Measurements from ENCODE around the gene JAKMIP1.

JAKMIP1 gene

DNA sequence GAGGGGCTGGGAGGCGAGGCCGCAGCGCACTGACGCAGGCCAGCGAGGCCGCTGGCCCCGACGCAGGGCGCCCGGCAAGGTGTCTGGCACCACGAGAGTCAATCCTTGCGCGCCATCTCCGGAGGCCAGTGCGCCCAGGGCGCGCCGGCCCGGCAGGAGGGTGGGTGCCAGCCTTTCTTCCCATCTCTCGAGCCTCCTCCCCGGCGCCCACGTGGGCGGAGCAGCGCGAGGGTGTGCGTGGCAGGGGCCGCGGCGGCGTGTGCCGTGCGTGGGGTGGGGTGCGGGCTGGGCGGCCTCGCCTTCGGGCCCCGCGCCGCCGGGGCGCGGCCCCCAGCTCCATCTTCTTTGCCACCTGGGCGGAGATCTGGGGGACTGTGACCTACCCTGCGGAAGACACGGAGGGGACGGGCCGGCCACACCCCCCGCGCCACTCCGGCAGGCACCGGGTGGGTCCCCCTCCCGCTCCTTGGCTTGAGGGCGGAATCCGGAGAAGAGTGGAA, 877 bp downstream of the JAKMIP1 start:
- peak; percentile 40 for DNase-seq

DNA sequence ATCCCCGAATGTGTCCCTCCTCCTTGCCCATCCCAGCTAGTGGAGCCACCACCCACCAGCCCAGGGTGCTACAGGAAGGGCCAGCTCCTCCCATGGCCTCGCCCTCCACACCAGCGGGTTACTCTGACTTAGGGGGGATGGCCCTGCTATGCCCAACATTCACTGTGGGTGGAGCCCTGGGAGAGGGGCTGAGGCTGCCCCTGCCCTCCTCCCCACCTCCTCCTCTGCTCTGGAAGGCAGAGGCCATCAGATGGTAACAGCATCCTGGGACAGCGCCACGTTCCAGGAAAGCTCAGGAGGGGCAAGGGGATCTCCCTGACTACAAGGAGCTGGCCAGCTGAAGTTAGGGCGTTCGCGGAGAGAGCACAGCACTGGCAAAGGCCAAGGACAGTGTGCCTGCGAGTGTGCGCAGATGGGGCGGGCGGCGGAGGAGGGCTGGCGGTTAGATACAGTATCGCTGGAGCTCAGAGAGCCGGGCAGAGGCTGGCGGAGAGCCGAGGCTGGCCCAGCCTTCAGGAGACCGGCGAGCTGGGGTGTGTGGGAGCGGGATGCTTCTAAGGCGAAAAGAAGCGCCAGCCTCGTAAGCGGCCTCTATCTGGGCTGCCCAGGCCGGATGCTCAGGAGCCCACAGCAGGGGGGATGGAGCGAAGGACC, 1.5 kb downstream of the JAKMIP1 start:
- peak; percentile 30 for DNase-seq

DNA sequence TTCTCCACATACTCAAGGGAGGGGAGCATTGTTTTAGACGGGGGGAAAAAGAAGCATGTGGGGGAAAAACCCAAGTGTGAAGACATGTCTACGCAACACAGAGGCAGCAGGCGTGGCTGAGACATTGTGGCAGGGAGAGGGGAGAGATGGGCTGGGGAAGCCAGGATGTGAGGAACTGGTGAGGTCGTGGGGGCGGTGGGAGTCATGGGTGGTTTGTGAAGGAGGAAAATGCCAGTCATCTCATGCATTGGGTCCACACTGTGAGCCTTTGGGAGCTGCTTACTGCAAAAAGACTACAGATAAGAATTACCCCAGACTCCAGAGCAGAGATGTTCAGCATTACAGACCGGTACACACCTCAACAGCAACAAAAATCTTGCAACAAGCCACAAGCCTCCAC, 2.1 kb downstream of the JAKMIP1 start:
- peak; percentile 58 for DNase-seq

DNA sequence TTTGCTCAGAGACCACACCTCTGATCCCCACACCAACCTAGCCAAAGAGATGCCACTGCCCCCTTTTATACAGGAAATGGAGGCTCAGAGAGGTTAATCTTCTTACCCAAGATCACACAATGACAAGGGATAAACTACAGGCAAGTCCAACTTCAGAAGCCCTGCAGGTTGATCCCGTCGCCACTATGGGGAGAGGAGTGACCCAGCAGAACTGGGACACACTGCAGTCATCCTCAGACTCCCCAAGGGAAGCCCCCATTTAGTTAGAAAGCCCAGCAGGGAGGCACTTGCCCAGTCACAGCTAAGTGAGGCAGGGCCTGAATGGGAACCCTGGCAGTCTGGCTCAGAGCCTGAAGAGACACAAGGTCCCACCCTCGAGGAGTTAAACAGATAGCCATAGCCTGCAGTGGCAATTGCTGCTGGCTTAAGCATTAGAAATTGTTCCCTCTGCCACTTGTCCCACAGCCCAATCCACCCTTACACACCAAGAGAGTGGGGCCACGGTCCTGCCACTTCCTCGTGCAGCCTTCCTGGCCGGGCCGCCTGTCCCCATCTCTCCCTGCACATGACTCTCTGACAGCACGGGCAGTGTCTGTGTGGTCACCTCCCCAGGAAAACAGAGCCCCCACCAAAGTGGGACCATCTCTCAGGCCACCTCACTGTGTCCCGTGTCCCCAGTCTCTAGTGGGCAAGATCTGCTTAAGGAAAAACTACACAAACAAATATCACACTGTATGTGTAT, 2.7 kb downstream of the JAKMIP1 start:
- DNase-seq: no peak

DNA sequence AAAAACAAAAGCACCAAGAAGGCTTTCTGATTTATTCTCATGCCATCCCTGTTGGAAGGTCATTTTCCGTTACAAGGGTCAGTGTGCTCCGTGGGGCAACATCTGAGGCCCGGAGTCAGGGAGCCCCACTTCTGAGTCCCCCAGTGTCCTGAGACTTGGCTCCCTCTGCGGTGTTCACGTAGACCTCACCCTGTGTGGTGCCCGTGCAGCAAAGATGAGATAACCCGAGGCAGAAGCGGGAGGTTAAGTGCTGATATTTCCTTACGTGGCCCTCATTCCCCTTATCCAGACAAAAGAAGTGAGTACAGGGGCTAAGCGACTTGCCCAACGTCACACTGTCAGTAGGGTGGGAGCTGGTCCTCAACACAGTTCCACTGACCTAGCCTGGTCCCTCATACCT, 3.5 kb downstream of the JAKMIP1 start:
- no peak for DNase-seq

DNA sequence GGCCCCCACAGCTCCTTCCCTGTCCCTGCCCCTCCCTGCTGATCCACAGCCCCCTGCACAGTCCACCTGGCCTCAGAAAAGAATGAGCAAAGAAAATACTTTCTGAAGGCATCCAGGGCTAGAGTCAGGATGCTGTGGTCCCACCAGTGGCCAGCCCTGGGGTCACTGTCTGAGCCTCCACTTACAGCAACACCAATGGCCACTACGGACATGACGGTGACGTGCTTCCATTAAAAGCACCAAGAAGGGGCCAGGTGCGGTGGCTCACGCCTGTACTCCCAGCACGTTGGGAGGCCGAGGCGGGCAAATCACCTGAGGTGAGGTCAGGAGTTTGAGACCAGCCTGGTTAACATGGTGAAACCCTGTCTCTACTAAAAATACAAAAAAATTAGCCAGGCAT, 4.0 kb downstream of the JAKMIP1 start:
- DNase-seq: no peak

DNA sequence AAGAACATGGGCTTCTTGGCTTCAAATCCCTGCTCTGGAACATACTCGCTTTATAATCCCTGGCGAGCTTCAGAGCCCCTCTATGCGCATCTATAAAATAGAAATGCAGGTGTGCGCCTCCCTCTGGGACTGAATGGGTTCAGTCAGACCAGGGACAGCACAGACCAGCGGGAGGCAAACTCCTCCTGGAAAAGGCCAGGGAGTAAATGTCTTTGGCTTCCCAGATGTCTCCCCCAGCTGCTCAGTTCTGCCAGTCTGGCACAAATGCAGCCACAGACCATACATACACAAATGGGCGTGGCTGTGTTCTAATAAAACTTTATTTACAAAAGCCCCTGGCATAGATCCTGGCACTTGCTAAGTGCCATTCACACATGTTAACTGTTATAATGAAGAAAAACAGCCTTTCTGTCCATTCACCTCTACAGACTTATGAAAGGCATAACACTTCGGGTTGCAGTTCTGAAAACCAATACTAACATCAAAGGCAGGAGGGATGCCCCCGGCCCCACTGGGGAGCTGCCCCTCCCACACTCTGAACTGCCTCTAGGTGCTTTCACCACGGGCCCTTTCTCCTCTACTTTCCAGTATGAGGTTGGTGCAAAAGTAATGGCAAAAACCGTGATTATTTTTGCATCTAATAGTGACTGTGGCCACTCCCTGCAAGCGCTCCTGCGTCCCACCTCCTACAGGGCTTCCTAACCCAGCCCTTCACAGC, 4.6 kb downstream of the JAKMIP1 start:
- DNase-seq: no peak

DNA sequence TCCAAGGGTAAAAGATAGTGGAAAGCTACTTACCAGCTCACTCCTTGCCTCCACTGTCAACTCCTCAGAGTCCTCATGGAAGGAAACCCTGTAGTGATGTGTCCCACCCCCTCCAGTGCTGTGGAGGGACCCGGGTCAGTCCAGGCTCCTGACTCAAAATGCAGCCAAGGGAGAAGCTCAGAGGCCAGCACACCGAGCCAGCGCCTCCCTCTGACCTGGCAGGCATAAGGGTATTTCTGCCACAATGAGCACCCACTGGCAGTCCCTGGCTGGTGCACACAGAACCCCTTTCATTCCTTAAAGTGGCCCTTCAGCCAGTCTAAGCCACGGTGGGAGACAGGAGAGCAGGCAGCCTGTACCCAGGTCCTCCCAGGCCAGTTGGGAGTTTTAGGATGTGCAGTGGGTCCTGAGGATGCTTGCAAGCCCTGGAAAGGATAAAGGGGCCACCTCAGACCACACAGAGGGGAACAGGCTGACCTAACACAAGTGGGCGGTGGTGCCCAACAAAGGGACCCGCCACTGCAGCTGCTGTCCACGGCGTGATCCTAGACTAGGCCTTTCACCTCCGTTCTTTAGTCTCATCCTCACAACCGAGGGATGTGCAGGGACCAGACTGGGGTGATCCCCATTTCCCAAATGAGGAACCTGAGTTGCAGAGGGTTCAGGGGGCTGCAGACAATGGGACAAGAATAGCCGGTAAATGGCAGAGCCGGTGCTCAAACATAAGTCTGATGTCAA, 5.7 kb downstream of the JAKMIP1 start:
- DNase-seq: no peak

DNA sequence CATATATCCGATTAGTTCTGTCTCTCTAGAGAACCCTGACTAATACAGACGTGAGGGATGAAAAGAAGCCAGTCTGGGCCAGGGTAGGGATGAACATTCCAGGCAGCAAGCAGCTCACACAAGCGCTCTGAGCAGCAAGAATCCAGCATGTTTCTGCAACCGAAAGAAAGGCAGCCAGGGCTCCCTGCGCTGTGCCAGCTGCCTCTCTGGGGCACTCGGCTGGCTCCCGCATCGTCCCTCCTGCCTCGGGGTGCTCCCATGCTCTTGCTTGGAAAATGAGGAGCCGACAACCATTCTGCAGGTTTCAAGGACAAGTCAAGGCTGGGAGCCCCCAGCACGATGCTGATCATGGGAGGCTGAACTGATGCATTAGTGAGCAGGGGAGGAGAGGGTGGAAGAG, 7.0 kb downstream of the JAKMIP1 start:
- DNase-seq: no peak

DNA sequence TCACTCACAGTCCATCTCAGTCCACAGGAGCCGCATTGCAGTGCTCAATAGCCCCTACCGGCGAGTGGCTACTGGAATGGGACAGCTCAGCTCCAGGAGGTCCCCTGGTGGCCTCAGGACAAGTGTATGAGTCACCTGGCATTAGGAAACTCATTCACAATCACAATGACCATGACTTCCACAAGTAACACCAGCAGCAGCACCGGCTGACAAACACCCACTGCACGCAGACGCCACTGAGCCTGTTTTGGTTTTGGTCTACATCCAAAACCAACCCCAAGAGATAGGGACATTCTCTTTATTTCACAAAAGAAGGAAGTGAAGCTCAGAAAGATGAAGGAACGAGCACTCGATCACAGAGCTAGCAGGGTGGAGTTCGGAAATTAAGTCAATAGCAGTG, 8.1 kb downstream of the JAKMIP1 start:
- DNase-seq: no peak

DNA sequence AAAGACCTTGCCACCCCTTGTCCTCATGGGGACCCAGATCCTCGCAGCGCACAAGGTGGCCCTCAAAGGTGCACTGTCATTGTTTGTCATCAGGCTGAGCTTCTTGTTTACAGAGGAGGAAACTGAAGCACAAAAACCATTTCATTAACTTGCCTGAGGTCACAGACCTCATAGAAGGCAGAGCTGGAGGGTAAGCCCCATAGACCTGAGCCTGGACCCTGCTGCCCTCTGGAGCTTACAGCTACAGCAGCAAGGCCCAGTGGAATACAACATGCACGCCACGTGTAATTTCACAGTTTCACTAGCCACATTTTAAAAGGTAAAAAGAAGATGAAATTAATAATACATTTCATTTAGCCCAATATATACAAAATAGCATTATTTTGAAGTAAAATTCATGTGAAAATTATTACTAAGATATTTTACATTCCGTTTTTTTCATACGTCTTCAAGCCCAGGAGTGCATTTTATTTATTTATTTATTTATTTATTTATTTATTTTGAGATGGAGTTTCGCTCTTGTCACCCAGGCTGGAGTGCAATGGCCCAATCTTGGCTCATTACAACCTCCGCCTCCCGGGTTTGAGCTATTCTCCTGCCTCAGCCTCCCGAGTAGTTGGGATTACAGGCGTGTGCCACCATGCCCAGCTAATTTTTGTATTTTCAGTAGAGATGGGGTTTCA, 8.8 kb downstream of the JAKMIP1 start:
- no peak for DNase-seq

DNA sequence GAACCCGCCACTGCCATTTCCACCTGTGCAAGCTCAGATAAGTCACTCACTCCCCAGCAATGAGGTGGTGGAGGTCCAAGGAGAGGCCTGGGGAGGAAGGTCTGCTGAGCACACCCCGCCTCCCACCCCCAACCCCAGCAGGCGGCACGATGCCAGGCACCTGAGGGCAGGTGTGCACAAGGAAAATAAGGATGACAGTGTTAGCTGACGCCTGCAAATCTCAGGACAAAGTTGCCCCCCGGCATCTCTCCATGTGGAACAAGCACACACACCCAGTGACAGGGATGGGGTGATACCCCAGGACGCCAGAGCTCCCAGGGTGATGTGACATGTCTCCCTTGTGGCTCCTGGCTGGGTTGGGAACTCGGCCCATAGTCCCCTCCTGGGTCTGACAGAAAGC, 9.9 kb downstream of the JAKMIP1 start:
- DNase-seq: no peak

DNA sequence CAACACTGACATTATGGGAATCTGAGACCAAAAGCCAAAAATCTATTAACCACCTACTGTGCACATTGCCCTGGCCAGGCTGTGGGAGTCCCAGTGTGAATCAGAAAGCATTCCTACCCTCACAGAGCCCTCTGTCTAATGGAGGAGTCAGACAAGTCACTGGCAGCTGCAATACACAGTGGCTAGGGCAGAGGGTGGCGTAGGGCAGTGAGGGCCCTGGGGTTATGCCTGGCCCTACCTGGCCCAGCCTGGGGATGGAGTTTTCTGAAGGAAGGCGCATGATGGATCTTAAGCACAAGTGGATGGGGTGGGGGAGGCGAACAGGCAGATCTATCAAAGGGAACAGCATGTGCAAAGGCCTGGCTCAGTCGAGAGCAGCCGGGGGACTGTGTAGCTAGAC, 10.8 kb downstream of the JAKMIP1 start:
- no peak for DNase-seq

DNA sequence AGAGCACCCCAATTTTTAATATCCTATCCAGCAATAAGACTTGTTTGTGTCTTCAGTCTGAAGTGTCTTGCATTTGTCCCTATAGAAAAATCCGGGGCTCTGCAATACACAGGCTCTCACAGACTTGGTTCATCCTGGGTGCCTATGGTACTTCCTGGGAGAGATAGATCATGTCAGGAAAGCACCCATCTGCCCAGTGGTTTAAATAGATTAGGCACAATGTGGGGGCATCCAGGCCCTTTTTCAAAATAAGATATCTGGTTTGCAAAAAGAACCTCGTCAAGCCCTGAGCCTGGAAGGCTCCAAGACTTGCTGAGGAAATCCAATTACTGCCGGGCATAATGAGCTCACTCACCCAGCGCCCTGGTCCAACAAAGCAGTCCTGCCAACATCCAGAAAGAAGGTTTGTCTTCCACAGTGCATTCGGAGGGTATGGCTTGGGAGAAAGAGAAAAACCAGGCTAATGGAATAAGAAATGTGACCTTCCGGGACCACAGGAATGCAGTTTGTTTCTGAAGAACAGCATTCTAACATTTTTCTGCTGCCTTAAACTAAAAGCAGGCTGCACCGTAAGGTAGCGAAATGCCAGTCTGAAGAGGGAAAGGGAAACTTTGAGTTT, 11.6 kb downstream of the JAKMIP1 start:
- DNase-seq: no peak

DNA sequence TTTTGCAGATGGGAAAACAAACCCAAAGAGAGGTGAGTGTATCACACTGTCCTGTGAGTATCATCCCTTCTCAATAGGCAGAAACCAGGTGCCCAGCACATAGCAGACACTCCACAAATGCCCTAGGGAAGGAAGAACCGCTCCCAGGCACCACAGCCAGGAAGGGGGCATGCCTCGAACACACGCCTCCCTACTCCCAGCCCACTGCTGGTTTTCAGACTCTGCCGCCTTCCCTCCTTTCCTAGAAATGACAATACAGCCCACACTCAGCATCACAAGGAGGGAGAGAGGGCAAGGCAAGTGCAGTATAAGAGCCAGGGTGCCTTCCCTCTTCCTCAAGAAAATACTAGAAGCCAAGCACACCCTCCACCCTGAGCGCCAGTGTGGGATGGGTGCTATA, 16.2 kb downstream of the JAKMIP1 start:
- no peak for DNase-seq

DNA sequence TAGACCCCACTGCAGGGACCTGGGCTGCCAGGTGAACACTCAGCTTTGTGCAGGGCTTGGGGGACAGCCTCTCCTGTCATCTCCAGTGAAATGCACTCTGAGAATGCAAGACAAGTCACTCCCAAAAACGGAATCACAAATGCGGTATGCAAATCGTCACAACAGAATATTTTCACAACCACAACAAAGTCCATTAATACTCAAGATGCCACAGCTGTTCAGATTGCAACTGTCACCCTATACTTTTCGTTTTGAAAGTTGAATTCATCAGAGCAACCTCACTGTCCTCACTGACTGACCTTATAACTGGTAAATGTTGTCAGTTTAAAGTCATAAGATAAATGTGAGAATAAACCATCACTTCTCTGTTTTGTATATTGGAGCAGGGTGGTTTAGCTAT, 16.6 kb downstream of the JAKMIP1 start:
- no peak for DNase-seq

DNA sequence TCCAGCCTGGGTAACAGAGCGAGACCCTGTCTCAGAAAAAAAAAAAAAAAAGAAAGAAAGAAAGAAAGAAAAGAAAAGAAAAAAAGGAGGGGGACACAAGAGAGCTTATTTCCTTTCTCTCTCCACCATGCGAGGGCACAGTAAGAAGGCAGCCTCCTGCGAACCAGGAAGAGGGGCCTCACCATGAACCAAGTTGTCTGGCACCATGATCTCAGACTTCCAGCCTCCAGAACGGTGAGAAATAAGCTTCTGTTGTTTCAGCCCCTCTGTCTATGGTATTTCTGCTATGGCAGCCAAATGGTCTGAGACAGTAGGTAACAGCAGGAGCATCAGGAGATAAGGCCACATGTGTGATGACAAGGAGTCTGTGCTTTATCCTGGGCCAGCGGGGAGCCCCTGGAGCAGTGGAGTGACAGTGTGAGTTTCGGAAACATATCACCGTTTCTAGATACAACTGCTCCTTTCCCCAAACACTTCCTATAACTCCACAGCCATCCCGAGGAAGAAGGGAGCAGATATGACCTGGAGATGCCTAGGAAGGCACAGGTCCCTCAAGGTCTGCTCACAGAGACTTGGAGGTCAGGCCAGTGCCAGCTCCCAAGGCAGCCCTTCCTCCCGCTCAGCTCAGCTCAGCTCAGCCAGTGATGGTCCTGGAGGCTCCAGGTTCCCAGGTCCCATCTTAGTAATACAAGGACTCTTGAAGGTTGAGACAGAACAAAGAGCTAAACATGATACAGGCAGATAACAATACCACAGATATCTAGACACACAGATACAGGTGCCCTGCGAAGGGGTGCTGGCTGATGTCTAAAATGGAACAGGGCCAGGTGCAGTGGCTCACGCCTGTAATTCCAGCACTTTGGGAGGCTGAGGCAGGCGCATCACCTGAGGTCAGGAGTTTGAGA, 17.7 kb downstream of the JAKMIP1 start:
- DNase-seq: no peak

DNA sequence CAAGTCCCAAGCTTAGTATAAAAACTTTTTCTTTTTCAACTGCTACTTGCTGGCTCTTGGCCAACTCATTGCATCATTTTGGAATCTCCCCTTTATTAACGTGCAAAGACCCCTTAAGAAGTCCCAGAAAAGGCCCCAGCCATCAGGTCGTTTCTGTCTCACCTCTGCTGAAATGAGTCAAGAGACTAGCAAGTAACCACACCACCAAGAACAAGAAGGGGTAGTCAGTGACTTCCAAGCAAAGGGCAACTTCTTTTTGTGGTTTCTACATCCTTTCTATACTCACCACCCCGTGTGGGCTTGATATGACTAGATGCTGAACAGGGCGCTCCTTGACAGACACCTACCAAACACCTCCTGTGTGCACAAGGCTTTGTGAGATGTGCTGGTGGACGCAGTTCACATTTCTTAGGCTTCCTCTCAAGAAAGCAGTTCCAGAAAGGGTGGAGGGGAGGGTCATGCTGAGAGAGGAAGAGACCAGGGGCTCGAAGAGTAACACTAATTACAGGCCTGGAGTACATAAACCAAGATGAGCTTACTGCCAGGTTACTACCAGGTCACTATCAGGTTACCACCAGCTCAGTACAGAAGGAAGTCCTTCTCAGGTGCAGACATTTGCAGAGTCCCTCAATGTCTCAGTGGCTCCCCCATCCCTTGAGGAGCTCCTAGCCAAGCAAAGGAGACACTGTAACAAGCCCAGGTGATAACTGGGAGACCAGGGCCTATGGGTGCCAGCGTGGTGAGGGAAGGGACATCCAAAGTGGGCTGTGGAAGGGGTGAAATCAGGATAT, 19.3 kb downstream of the JAKMIP1 start:
- DNase-seq: peak; percentile 58

DNA sequence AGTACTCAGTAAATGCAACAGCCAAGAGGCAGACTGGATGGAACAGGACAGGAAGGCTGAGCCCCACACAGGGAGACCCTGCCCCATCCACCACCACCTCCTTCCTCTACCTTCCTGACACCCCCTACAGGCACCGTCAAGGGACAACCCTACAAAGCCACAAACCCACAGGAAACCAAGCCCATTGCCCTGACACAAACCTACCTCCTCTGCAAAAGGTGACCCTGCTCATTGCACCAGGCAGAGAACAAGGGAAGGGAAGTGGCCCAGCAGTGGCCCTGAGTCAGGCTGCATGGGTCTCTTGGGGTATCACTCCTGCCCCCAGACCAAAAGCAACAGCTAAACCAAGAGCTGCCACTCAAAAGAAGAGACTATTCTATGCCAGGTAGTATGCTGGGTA, 21.0 kb downstream of the JAKMIP1 start:
- peak; percentile 52 for DNase-seq

DNA sequence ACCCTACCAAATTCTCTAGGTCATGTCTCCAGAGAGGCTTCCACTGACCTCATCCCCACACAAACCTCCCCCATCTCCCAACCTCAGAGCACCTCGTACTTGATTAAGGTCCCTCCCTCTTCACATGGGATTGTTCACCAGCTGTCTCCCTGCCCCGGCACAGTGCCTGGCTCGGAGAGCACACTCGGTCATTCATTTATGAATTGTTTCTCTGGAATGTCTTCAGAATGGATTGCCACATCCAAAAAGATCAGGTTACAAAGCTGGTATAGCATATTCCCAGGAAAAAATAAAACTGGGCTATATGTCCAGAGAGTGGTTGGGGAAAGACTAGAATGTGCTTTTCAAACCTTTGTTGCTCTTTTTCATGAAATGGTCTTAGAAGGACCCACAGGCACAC, 21.6 kb downstream of the JAKMIP1 start:
- no peak for DNase-seq
